Suppressor macrophage (primary cell): ENCODE data around the gene USP15.

Experiments
- DNase-seq, 4 experiments: peaks; one replicate each; pipeline ENCODE4 v3.0.0-alpha.2; 2020 to 2022

The USP15 gene

DNA sequence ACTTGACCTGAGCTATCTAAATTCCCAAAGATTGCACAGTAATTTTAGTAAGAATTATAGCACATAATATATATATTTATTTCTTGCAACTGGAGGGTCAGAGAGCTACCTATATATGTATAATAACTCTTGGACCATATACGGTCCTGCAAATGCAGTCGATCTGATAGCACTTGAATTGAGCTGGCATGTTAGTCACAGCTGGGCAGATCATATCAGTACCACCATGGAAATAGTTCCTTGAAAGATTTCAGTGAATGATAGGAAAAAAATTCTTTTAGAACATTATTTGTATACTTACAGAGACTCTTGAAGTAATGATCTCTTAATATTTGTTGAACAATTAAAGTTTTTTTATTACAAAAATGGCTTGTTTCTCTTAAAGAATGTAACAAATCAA is 111.9 kb downstream of the USP15 start:
- no peak for DNase-seq

DNA sequence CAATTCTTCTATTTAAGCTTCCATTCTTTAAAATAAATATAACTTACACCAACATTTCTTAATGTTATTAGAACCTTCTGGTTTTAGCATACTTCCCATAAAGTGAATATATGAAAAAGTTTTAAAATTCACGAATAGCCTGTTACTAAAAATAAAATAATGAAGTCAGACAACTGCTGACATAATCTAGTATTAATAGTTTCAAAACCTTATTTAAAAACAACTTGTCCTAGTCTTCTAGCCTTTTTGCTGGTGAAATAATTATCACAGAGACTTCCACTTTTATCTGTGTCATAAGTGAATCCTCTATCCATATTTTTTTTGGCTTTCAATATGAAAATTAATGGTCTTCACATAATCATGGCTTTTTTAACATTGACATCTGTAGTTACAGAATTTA is 112.6 kb downstream of the USP15 start:
- peak in 3 of 4 experiments; percentile 4 to 59 (median 49) for DNase-seq

DNA sequence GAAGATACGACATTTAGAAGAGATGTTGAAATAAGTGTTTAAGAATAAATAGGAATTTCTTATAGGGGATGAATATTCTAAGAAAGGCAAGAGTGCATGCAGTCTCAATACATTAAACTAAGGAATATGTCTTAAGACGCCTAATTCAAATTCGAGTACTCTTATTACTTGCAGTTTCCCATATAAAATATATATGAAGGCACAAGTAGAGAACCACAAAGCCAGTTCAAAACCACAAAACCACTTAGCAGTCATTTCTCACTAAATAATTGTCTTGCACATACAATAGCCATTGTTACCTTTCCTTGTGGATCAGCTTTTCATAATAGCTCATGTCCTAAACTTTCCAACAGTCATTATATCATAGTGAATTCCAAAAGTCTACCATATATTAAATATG is 115.4 kb downstream of the USP15 start:
- no peak for DNase-seq

DNA sequence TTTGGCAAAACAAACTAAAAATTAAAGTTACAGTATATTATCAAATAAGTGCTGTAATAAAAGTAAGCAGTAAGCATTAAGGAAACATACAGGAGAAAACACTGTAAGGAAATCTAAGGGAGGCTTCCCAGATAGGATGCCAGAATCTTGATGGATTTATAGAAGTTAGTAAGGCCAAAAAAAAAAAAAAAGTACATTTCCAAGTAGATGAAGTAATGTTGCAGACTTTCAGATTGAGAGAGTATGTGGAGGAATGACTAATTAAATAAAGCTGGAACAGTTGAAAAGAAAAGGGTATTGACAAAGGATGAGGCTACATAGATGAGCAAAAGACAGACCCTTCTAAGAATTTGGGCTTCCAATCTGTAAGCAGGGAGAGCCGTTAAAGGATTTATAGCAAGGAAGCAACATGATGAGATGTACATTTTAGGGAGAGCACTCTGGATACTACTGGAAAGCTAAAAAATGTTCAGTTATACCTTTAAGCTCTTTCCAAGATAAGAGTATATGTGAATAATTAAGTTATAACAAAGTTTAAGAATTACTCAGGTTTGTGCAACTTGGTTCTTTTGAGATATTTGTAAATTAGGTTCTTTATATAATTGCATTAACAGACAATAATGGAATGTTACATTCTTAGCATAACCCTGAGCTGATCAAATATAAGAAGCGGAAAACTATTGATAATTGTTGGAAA is 119.0 kb downstream of the USP15 start:
- no peak for DNase-seq

DNA sequence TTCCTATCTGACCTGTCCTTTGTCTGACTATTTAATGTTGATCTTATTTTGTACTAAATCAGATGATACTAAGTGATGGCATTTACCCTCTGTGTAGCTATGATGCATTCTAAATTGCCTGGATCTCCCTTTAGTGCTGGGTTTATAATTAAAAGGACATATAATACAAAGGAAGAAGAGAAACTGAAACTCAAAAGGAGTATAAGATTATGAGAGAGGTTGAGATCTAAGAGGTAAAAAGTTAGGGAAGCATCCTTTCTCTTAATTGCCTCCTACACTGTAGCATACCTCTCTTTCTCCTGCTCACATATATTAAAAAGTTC is 119.5 kb downstream of the USP15 start:
- no peak for DNase-seq

DNA sequence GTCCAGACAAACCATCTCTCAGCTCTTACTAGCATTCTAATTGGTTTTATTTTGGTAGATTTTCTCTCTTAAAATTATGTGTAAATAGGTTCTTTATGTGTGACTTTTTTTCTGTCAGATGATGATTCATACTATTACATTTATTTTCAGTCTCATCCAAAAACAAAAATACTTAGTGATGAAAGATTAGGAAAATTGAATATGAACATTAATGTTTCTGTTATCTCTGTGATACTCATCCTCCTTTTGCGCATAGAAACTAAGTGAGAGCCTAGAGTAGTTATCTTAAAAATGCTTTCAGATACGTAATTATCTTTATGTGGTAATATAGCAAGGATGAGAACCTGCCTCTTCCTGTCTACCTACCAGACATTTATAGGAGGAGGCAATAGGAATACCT is 122.3 kb downstream of the USP15 start:
- DNase-seq = no peak

DNA sequence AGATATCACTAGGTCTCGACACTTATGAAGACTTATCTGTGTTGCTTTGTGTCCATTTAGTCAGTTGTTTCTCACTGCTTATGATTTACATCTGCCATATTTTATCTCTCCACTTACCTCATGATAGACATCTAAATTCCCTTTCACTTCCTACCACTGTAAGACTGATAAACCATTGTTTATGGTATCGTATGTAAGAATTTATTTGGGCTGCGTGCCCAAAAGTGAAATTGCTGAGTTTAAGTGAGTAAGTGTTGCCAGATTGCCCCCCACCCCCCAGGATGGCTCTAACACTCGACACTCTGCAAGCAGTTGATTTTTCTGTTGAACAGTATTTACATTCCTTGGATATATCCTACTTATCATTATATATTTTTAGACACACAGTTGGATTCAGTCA is 136.5 kb downstream of the USP15 start:
- no peak for DNase-seq

DNA sequence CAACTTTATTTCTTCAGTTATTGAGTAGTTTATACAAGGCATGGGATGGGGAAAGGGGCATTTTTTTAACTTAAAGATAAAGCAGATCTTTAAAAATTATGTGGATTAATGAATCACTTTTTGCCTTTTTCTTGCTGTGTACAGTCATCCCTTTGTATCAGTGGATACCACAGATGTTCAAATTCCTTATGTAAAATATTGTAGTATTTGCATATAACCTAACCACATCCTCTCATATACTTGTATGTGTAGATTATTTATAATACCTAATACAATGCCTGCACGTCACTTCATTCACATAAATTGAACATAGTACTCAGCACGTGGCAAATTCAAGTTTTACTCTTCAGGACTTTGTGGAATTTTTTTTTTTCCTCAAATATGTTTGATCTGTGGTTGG is 139.9 kb downstream of the USP15 start:
- DNase-seq = no peak

DNA sequence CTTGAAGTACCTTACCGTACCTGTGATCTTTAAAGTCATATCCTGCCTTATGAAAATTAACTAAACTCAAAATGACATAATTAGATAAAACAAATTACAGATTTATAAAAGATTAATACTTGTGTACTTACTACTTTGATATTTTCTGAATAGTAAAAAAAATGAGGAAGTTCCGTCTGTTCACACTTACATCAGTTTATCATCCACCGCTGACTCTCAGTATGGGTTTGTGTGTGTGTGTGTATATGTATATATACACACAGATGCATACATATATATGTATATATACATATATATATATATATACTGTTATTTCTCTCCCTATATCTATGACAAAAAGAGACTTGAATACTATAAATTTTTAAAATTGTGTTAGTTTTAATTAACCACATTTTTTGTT is 141.4 kb downstream of the USP15 start:
- peak in 2 of 4 experiments; percentile 6 to 23 for DNase-seq

DNA sequence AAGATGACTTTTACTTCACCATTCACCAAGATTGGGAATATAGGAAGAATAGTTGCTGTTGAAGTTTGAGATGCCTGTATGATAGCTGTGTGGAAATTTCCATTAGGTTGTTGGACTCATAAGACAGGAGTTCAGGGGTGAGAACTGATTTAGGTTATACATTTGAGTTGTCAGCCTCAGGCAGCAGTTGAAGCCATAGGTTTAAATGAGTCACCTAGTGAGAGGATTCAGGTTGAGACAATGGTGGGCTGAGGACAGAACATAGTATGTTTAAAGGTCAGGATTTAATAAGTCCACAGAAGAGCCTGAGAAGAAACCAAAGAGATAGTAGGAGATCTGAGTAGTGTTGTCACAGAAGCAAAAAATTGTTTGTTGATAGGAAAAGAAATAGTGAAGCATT is 142.8 kb downstream of the USP15 start:
- no peak for DNase-seq

DNA sequence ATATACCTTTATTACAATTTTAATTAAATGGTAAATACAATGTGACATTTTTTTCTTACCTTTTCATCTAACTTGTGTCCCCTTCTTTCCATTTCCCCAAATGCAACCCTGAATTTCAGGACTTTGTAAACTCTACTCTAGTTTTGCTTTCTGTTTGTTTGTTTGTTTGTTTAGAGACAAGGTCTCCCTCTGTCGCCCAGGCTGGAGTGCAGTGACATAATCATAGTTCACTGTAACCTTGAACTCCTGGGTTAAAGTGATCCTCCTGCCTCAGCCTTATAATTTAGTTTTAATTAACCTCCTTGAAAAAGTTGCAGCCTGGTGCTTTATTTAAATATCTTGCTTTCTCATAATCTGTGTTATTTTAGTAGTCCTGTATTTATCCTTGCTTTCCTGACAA is 147.4 kb downstream of the USP15 start:
- no peak for DNase-seq

DNA sequence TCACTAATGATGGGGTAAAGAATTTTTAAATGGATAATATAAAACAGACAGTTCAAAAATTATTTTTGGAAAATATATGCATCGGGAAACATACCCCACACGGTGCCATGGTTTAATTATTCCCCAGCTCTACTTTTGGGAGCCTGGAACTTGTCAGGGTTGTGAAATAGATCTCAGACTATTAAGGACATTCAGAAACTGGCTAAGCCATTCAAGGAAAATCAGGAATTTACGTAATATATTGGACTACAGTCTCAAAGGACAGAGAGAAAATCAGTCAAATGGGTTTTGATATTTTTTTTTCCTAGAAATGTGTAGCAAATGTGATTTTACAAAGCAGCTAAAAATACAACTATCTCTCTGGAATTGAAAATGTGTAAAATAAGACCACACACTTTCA is 148.9 kb downstream of the USP15 start:
- no peak for DNase-seq

DNA sequence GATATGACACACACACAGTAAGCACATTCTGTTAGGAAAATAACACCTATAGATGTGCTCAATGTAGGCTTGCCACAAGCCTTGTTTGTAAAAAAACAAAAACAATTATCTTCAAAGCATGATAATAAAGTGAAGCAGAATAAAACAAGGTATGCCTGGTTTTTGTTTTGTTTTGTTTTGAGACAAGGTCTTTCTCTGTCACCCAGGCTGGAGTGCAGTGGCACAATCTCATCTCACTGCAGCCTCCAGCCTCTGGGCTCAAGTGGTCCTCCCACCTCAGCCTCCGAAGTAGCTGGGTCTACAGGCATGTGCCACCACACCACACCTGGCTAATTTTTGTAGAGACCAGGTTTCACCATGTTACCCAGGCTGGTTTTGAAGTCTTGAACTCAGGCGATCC is 154.0 kb downstream of the USP15 start:
- DNase-seq = no peak

DNA sequence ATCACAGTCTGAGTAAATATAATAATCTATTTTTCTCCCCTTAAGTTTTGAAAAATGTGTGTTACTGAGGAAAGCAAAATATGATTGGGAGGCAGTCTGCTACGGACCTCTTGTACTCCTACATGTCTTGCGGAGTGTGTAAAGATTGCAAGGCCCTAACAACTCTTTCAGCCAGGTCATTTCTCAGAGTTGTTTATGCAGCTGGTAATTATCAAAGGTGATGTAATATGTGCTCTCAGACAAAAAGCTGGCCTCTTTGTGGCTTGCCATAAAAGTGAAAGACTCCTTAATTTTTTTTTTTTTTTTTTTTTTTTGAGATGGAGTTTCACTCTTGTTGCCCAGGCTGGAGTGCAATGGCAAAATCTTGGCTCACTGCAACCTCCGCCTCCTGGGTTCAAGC is 165.9 kb downstream of the USP15 start:
- DNase-seq = no peak

DNA sequence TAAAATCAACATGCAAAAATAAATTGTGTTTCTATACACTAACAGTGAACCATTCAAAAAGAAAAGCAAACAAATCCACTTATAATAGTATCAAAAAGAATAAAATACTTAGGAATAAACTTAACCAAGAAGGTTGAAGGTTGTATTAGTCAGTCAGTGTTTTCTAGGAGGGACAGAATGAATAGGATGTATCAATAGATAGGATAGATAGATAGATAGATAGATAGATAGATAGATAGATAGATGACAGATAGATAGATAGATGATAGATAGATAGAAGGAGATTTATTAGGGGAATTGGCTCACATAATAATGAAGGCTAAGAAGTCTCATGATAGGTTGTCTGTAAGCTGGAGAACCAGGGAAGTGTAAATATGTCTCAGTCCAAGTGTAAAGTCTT is 169.3 kb downstream of the USP15 start:
- no peak for DNase-seq

DNA sequence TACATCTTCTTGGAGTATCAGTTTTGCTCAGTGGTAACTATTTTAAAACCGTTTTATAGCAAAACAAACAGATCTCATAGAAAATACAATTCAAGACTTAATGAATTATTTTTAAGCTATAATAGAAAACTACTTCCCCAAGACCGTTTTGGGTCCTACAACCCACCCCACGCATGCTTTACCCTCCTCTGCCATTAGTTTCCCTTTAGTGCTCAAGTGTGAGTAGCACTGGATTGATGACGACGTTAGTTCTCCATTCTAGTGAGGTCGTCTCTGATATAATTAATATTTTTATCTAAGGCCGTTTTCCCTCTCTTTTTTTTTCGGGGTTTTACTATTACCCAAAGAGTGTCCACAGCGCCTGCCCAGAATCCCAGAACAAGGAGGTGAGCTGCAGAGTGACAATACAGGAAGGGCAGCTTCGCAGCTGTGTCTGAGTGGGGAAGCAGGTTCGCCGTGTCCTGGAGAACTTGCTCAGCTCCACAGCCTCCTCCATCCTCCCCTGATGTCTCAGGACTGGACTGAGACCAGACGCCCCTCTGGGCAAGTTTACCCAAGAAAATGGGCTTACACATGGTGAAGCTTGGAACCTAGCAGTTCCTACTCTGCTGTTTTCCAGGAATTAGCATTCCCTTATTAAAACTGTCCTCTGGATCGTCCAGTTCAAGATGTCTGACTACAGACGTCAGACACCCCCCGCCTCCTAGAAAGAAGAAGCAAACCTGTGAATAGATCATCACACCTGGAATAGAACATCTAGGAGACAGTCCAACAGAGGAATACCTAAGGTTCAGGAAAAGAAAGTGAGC is 174.5 kb downstream of the USP15 start:
- DNase-seq = peak; percentile 23 to 52 (median 45)

DNA sequence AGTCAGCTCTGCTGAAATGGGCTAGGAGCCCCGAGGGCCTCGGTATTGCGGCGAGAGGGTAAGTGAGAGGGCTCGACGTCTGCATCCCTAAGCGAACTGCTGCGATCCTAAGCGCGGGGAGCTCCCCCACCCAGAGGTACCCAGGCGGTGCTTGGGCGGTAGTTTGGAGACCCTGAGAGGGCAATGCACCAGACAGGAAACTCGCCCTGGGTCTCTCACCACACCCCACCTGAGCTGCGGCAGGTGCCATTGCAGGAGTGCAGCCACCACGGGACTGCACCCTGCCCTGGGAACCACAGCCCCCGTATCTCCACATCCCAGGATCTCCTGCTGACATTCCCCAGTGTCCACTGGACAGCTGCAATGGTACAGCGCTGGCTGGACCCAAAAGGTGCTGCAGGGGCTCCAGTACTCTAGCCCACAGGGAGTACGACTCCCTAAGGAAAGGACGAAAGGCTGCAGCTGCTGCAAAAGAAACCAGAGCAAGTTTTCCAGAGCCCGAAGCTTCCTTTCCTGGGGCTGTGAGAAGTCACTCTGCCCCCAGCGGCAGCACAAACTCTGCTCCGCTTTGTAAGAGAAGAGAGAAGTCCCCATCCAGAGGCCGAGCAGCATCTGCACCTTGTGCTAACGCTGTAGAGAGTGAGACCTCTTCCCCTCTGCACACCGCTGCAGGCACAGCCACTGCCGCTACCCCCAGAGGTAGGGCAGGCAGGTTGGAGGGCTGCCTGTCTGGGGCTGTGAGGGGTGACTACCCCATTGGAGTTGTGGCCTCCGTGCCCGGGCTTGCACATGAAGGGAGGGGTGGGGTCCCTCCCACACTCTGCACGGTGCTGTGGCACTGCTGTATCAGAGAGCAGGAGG is 175.3 kb downstream of the USP15 start:
- DNase-seq = peak; percentile 65 to 80 (median 76)

DNA sequence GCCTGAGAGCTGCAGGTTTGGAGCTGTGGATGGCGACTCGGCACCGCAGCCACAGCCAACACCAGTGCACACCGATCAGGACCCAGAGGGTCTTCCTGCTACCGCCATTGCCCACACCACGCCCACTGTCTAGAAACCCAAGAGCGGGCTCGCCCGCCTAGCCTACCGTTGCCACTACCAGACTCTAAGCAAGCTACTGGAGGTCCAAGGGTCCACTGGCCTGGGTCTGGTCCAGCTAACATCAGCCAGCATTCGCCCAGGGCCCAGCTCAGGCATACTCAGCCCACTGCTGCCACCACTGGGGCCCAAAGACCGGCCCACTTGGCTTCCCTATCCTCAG is 175.9 kb downstream of the USP15 start:
- DNase-seq = no peak

DNA sequence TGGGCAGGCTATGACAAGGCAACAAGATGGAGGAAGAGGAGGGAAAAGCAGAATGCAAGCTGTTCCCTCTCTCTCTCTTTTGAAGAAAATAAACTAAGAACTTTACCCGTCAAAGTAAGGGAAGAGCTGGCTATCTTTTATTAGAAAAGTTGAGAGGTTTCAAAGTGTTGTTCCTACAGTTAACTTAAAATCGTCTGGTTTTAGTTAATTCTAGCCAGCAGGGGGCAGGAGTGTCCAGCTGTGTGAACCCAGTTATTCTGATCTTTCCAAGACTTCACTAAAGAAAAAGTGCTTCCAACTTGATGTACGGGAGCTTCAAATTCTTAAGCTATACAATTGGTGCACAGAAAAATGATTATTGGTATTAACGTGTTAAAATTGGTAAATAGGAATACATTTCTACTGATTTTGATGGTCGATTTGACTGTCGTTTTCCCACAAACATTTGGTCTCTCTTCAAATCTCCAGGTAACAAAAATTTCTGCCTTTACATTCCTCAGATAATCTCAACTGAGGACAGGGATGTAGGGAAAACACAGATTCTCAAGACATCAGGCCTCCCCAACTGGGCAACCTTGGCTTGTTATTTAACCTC is 178.0 kb downstream of the USP15 start:
- DNase-seq = peak; percentile 62 to 82 (median 78)

DNA sequence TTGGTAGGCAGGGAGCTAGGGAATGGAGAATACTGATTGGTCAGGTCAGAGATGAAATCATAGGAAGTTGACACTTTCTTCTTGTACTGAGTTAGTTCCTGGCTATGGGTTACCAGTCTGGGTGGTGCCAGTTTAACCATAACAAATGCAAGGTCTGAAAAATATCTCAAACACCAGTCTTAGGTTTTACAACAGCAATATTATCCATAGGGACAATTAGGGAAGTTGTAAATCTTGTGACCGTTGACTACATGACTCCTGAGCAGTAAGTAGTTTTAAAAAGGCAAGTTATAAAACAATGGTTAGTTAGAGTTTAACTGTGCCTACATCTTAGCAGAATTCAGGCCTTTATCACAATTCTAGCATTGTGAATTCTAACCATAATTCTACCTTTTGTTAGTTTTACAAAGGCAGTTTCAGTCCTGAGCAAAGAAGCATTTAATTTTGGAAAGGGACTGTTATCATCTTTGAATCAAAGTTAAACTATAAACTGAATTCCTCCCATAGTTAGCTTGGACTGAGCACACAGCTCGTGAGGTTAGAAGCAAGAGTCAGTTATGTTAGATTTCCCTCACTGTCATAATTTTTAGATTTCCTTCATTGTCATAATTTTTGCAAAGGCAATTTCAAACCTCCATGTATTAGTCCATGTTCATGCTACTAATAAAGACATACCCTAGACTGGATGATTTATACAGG is 186.7 kb downstream of the USP15 start:
- DNase-seq = peak in 1 of 4 experiments; percentile 19

DNA sequence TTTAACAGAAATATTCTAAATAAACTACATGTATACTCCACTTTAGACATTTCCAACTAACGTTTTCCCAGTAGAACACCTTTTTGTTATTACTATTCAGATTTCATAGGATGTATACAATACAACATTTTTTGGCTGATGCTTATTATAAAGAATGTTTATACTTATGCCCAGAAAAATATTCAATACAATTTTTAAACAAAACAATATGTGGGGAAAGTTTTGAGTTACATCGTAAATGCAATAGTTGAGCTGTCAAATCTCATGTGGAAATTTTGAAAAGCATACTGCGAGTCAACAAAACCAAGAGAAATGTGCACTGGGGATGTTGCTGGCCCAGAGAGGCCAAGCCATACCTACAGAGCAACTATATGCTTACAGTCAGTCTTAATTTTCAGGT is 188.2 kb downstream of the USP15 start:
- no peak for DNase-seq

DNA sequence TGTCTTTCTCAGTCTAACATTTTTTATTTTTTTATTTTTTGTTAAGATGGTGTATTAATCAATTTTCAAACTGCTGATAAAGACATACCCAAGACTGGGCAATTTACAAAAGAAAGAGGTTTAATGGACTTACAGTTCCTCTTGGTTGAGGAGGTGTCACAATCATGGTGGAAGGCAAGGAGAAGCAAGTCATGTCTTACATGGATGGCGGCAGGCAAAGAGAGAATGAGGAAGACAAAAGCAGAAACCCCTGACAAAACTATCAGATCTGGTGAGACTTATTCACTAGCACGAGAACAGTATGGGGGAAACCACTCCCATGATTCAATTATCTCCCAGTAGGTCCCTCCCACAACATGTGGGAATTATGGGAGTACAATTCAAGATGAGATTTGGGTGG is 195.2 kb downstream of the USP15 start:
- peak in 1 of 4 experiments; percentile 9 for DNase-seq

DNA sequence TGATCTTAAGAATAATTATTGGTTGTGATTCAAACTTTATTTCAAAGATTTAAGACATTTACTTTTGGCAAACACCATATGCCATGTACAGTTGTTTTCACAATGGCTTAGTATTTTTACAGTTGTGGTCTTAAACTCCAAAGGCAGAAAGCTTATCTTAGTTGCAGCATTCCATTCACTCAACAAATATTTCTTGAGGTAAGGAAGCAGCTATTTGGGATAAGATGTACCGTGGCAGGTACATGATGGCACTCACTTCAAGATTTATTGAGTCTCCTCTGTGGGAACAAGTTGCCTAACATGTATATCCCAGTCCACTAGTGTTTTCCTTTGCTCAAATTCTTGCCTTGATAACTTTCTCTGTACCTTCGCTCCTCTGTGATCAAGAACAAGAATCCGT is 198.4 kb downstream of the USP15 start:
- no peak for DNase-seq
